ENCODE data around the gene ZNF668. TPM values are rescaled to one million over a fixed set of nuclear protein-coding genes. Genes with fewer than 3 reads are reported as not detected.
A peak's percentile ranks its signal among the peaks of the same experiment; 100 is the strongest.

The ZNF668 gene
- total and polyA plus RNA-seq, 4 donors, result 4.0 to 13.2 (median 10.7) TPM

DNA sequence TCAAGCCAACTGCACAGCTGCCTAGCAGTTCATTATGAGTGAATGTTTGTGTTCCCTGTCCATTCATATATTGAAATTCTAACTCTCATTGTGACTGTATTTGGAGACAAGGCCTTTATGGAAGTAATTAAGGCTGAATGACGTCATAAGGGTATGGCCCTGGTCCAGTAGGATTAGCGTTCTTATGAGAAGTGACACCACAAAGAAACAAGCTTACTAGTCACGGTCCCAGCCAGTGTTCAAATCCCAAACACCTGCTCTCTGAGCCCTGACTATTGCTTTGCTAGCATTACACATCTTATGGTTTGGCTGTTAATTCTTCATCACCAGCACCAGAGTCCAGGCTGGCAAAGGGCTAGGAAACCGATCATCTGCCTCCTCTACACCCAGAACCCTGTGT lies 2.2 kb downstream of the ZNF668 start:
- H3K36me3 ChIP-seq (ENCODE audit: control insufficient read depth in 4 of 4, insufficient read depth in 4 of 4, low read length in 4 of 4), result peaks cover under 1 to 8% (median 5%) of the 10 kb centered on the region in 4 donors
- no peak overlapping the region for H3K4me3 ChIP-seq
- H3K9me3 ChIP-seq (ENCODE audit: control insufficient read depth in 4 of 4, insufficient read depth in 3 of 4, low read length in 3 of 4), result no peaks in the 10 kb centered on the region
- no peak overlapping the region for H3K27ac ChIP-seq (ENCODE audit: low read depth in 1 of 2, low read length in 1 of 2)
- H3K27me3 ChIP-seq (ENCODE audit: control insufficient read depth in 3 of 3, insufficient read depth in 3 of 3, low read length in 2 of 3), result no peaks in the 10 kb centered on the region
- H3K4me1 ChIP-seq (ENCODE audit: control insufficient read depth in 5 of 5, insufficient read depth in 5 of 5, low read length in 5 of 5), result peaks cover 7 to 19% (median 9%) of the 10 kb centered on the region in 5 donors
- peak in 2 of 3 donors; percentile 41 to 47 for DNase-seq
- H3K9ac ChIP-seq (ENCODE audit: insufficient read depth in 1 of 2, low read length in 2 of 2), result no peak overlapping the region
- TF ChIP-seq, protein P1, sequence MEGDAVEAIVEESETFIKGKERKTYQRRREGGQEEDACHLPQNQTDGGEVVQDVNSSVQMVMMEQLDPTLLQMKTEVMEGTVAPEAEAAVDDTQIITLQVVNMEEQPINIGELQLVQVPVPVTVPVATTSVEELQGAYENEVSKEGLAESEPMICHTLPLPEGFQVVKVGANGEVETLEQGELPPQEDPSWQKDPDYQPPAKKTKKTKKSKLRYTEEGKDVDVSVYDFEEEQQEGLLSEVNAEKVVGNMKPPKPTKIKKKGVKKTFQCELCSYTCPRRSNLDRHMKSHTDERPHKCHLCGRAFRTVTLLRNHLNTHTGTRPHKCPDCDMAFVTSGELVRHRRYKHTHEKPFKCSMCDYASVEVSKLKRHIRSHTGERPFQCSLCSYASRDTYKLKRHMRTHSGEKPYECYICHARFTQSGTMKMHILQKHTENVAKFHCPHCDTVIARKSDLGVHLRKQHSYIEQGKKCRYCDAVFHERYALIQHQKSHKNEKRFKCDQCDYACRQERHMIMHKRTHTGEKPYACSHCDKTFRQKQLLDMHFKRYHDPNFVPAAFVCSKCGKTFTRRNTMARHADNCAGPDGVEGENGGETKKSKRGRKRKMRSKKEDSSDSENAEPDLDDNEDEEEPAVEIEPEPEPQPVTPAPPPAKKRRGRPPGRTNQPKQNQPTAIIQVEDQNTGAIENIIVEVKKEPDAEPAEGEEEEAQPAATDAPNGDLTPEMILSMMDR (IDR thresholded peaks at IDR 0.05; ENCODE audit: control extremely low read depth, extremely low read depth), result no peak
- WGBS, 2 donors, result 45 to 49% methylated on average over 4 of the region's 4 CpGs
- ATAC-seq (ENCODE audit: insufficient read depth, low FRiP score), result no peak

DNA sequence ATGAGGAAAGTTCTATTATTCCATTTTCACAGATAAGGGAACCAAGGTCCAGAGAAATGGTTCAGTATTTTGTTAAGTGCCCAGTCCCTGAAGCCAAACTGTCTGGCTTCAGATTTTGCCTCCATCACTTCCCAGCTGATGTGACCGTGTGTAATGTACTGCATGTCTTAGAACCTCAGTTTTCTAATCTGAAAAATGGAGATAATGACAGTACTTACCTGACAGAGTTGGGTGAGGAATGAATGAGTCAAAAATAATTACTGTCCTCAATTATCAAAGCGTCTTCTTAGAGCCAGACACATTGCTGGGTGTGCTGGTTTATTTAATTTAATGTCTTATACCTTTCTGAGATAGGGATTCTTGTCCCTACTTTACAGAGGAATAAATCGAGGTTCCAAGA lies 6.7 kb downstream of the ZNF668 start:
- WGBS, 2 donors, result 92 to 96% methylated on average over 3 of the region's 3 CpGs
- H3K4me3 ChIP-seq, result no peak overlapping the region
- H3K36me3 ChIP-seq (ENCODE audit: control insufficient read depth in 4 of 4, insufficient read depth in 4 of 4, low read length in 4 of 4), result peaks cover 0 to 8% (median 0%) of the 10 kb centered on the region in 4 donors
- TF ChIP-seq, protein P1 (IDR thresholded peaks at IDR 0.05; ENCODE audit: control extremely low read depth, extremely low read depth), result no peak
- peaks cover 0 to 17% (median 9%) of the 10 kb centered on the region in 5 donors for H3K4me1 ChIP-seq (ENCODE audit: control insufficient read depth in 5 of 5, insufficient read depth in 5 of 5, low read length in 5 of 5)
- no peak overlapping the region for H3K9ac ChIP-seq (ENCODE audit: insufficient read depth in 1 of 2, low read length in 2 of 2)
- peaks cover 0 to 4% (median 0%) of the 10 kb centered on the region in 4 donors for H3K9me3 ChIP-seq (ENCODE audit: control insufficient read depth in 4 of 4, insufficient read depth in 3 of 4, low read length in 3 of 4)
- DNase-seq, result no peak
- no peak for ATAC-seq (ENCODE audit: insufficient read depth, low FRiP score)
- H3K27ac ChIP-seq (ENCODE audit: low read depth in 1 of 2, low read length in 1 of 2), result no peak overlapping the region
- H3K27me3 ChIP-seq (ENCODE audit: control insufficient read depth in 3 of 3, insufficient read depth in 3 of 3, low read length in 2 of 3), result no peaks in the 10 kb centered on the region

DNA sequence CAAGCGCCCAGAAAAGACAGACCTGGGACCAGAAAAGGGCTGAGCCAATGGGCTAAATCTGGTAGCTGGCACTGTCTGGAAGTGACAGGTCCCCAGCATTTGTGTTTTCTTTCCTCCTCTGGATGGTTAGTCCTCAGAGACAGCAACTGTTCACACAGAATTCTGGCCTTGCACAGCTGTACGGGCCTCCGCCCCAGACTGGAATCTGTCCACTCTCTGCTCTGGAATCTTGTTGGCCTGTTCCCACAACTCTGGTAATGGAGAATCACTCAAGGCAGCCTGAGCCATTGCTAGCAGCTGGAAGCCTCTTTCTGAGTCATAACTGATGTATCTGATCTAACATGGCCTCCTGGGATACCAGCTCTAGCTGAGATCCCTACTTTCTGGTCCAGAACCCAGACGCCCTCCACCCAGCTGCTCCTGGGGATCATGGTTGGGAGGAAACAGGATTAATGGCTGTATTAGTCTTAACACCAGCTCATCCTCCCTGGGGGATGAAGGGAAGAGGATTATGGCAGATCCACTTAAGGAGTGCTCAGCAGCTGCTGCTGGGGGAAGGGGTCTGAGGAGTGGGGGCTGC lies 9.1 kb downstream of the ZNF668 start:
- ATAC-seq (ENCODE audit: insufficient read depth, low FRiP score) (peak; percentile 31), DNase-seq (no peak)
- peak overlapping the region; percentile 60 to 77 for H3K27ac ChIP-seq (ENCODE audit: low read depth in 1 of 2, low read length in 1 of 2)
- H3K4me1 ChIP-seq (ENCODE audit: control insufficient read depth in 5 of 5, insufficient read depth in 5 of 5, low read length in 5 of 5), result peaks cover 0 to 13% (median 0%) of the 10 kb centered on the region in 5 donors
- H3K4me3 ChIP-seq, result no peak overlapping the region
- TF ChIP-seq, protein P1 (IDR thresholded peaks at IDR 0.05; ENCODE audit: control extremely low read depth, extremely low read depth), result no peak
- no peak overlapping the region for H3K9ac ChIP-seq (ENCODE audit: insufficient read depth in 1 of 2, low read length in 2 of 2)
- H3K27me3 ChIP-seq (ENCODE audit: control insufficient read depth in 3 of 3, insufficient read depth in 3 of 3, low read length in 2 of 3), result no peaks in the 10 kb centered on the region
- 75 to 78% methylated on average over 4 of the region's 4 CpGs for WGBS, 2 donors
- H3K36me3 ChIP-seq (ENCODE audit: control insufficient read depth in 4 of 4, insufficient read depth in 4 of 4, low read length in 4 of 4), result peaks cover 0 to 24% (median 13%) of the 10 kb centered on the region in 4 donors
- peaks cover 0 to 4% (median 0%) of the 10 kb centered on the region in 4 donors for H3K9me3 ChIP-seq (ENCODE audit: control insufficient read depth in 4 of 4, insufficient read depth in 3 of 4, low read length in 3 of 4)
